Nephron progenitor cell (in vitro differentiated cells): ENCODE measurements around the gene TMED3.

Source experiments
- DNase-seq: peaks from one replicate; pipeline ENCODE4 v3.0.0; 2021
- H3K27ac Mint-ChIP-seq: 2 replicates; pipeline ENCODE4 v1.8.0; 2021; ENCODE audit warnings: mild to moderate bottlenecking, moderate library complexity, mixed read lengths
- H3K27me3 Mint-ChIP-seq: 2 replicates; pipeline ENCODE4 v1.8.0; 2021; ENCODE audit warnings: mild to moderate bottlenecking, low read depth, mixed read lengths; ENCODE audit not compliant: poor library complexity
- H3K36me3 Mint-ChIP-seq: 2 replicates; pipeline ENCODE4 v1.8.0; 2021; ENCODE audit warnings: low read depth, mixed read lengths
- H3K4me1 Mint-ChIP-seq: 2 replicates; pipeline ENCODE4 v1.8.0; 2021; ENCODE audit warnings: mixed read lengths
- H3K4me3 Mint-ChIP-seq: 2 replicates; pipeline ENCODE4 v1.8.0; 2021; ENCODE audit warnings: mild to moderate bottlenecking, moderate library complexity, mixed read lengths
- H3K9me3 Mint-ChIP-seq: 2 replicates; pipeline ENCODE4 v1.8.0; 2021; ENCODE audit warnings: mild to moderate bottlenecking, moderate library complexity, mixed read lengths
- CTCF ChIP-seq: fragments of 200-600 bp; sonication (generic); IDR thresholded peaks from 2 replicates; pipeline ENCODE4 v1.5.0; 2021; ENCODE audit warnings: antibody characterized with exemption

Gene TMED3

DNA sequence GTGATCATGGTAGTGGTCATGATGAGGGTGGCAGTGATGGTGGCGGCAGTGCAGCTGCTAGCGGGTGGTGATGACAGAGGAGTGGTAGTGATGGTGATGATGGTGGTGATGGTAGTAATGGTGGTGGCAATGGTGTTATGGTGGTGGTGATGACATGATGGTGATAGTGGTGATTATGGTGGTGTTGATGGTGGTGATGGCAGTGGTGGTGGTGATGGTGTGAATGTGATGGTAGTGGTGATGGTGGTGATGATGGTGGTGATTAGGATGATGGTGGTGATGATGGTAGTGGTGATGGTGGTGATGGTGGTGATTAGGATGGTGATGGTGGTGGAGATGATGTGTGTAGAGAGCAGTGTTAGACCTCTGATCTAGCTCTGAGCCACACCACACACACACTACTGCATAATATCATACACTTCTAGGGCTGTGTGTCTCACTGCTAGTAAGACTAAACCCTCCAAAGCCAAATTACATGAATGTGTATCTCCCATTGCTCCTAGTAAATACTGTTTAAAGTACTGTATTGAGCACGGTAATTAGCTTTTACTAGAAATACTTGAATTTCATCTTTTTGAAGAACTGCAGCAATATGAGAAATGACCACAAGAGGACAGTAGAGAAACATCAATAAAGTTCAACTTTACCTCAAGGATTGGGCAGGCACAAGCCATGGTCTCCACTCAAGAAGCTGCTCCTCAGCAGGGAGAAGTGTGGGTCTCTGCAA, 28.8 kb downstream of the TMED3 start:
- peak; percentile 91 for TF ChIP-seq CTCF
- Mint-ChIP-seq H3K4me3 (no peak overlapping the region), H3K27me3 (no peaks in the 10 kb centered on the region), H3K4me1 (no peaks in the 10 kb centered on the region), H3K9me3 (peaks cover 10% of the 10 kb centered on the region), H3K27ac (no peak overlapping the region), H3K36me3 (no peaks in the 10 kb centered on the region)
- peak; percentile 15 for DNase-seq

GRCh38 chr15:79340315-79340602, 29.3 kb downstream of the TMED3 start:
- H3K9me3 Mint-ChIP-seq: peaks cover 10% of the 10 kb centered on the region
- no peaks in the 10 kb centered on the region for H3K36me3 Mint-ChIP-seq
- H3K27ac Mint-ChIP-seq: no peak overlapping the region
- TF ChIP-seq CTCF: peak; percentile 15
- H3K4me3 Mint-ChIP-seq: no peak overlapping the region
- no peaks in the 10 kb centered on the region for H3K27me3 Mint-ChIP-seq
- no peak for DNase-seq
- H3K4me1 Mint-ChIP-seq: no peaks in the 10 kb centered on the region

DNA sequence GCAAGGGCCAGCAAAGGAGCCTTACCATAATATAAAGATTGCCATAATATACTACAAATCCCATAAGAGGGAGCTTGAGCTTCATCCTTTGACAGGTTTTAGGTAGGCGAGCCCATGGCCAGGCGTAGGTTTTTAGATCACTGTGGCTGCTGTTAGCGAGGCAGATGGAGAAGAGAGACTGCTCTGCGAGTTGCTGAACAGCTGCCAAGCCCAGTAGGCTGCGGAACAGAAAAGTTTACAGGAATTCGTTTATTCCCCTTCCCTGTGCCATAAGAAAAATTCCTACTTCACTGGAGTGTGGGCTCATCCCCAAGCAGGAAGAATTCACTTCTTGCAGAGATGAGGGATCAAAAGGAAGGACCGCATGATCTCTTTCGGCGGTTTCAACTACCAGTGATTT, 30.5 kb downstream of the TMED3 start:
- TF ChIP-seq CTCF: no peak
- Mint-ChIP-seq H3K4me3 (no peak overlapping the region), H3K36me3 (peaks cover 4% of the 10 kb centered on the region), H3K27me3 (no peaks in the 10 kb centered on the region), H3K4me1 (no peaks in the 10 kb centered on the region), H3K9me3 (peaks cover 10% of the 10 kb centered on the region), H3K27ac (no peak overlapping the region)
- no peak for DNase-seq

GRCh38 chr15:79349525-79349924, 38.6 kb downstream of the TMED3 start:
- Mint-ChIP-seq H3K27me3 (no peaks in the 10 kb centered on the region), H3K9me3 (no peaks in the 10 kb centered on the region), H3K27ac (no peak overlapping the region), H3K4me1 (no peaks in the 10 kb centered on the region), H3K36me3 (peaks cover 4% of the 10 kb centered on the region), H3K4me3 (no peak overlapping the region)
- TF ChIP-seq CTCF: no peak
- DNase-seq: no peak

DNA sequence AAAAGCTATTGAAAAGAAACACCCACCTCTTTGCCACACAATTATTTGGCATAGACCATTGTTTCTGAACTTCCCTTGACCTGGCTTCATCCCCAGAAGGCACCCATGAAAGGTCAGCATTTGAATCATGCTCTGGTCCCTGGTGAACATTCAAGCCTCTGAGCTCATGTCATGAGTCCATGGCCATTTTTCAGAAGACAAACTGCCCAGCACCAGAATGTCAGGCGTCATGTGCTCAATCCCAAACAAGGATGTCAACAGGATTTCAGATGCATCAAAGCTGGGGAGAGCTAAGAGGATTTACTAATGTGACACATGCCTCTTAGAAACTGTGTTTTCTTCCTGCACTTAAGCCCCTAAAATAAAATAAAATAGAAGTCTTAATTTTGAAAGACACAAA, 41.3 kb downstream of the TMED3 start:
- no peak for DNase-seq
- no peak overlapping the region for H3K27ac Mint-ChIP-seq
- no peak overlapping the region for H3K4me3 Mint-ChIP-seq
- no peaks in the 10 kb centered on the region for H3K4me1 Mint-ChIP-seq
- no peak for TF ChIP-seq CTCF
- H3K9me3 Mint-ChIP-seq: no peaks in the 10 kb centered on the region
- no peaks in the 10 kb centered on the region for H3K36me3 Mint-ChIP-seq
- no peaks in the 10 kb centered on the region for H3K27me3 Mint-ChIP-seq

GRCh38 chr15:79357566-79357965, 46.7 kb downstream of the TMED3 start:
- H3K9me3 Mint-ChIP-seq: peaks cover 2% of the 10 kb centered on the region
- H3K4me1 Mint-ChIP-seq: no peaks in the 10 kb centered on the region
- TF ChIP-seq CTCF: no peak
- no peaks in the 10 kb centered on the region for H3K27me3 Mint-ChIP-seq
- H3K27ac Mint-ChIP-seq: no peak overlapping the region
- DNase-seq: no peak
- H3K36me3 Mint-ChIP-seq: peaks cover 6% of the 10 kb centered on the region
- H3K4me3 Mint-ChIP-seq: no peak overlapping the region
